GM18858 (cell line): ENCODE measurements around the gene FMN1.

Experiments
- ATAC-seq: cut with Tn5 transposase; IDR thresholded peaks from one replicate; pipeline ENCODE4 v1.9.1; 2021; ENCODE audit not compliant: unreplicated experiment

The FMN1 gene

GRCh38 chr15:32893421-32893820, 301.1 kb downstream of the FMN1 start:
- ATAC-seq, result no peak

GRCh38 chr15:32889214-32889613, 305.3 kb downstream of the FMN1 start:
- no peak for ATAC-seq

GRCh38 chr15:32888221-32888761, 306.2 kb downstream of the FMN1 start:
- ATAC-seq, result no peak

- no peak for ATAC-seq
These were observed 307.4 kb downstream of the FMN1 start for GRCh38 chr15:32887090-32887489.

GRCh38 chr15:32886459-32886858, 308.1 kb downstream of the FMN1 start:
- ATAC-seq, result no peak

GRCh38 chr15:32885713-32886112, 308.8 kb downstream of the FMN1 start:
- no peak for ATAC-seq

GRCh38 chr15:32884146-32884545, 310.4 kb downstream of the FMN1 start:
- ATAC-seq, result no peak

- no peak for ATAC-seq
These were observed 311.6 kb downstream of the FMN1 start for GRCh38 chr15:32882955-32883354.

- ATAC-seq, result no peak
These were observed 313.0 kb downstream of the FMN1 start for GRCh38 chr15:32881528-32881927.

- no peak for ATAC-seq
These were observed 313.9 kb downstream of the FMN1 start for GRCh38 chr15:32880642-32881041.

- no peak for ATAC-seq
These were observed 314.5 kb downstream of the FMN1 start for GRCh38 chr15:32879980-32880379.

GRCh38 chr15:32878869-32879805, 315.4 kb downstream of the FMN1 start:
- no peak for ATAC-seq

- ATAC-seq, result no peak
These were observed 316.2 kb downstream of the FMN1 start for GRCh38 chr15:32878342-32878741.

GRCh38 chr15:32877252-32878019, 317.1 kb downstream of the FMN1 start:
- ATAC-seq, result no peak

- ATAC-seq, result no peak
These were observed 321.0 kb downstream of the FMN1 start for GRCh38 chr15:32873284-32874114.

GRCh38 chr15:32872621-32873283, 321.8 kb downstream of the FMN1 start:
- ATAC-seq, result no peak

- no peak for ATAC-seq
These were observed 322.6 kb downstream of the FMN1 start for GRCh38 chr15:32871883-32872282.

- ATAC-seq, result peak; percentile 66
These were observed 324.1 kb downstream of the FMN1 start for GRCh38 chr15:32870240-32871033.

GRCh38 chr15:32869776-32870175, 324.7 kb downstream of the FMN1 start:
- no peak for ATAC-seq

GRCh38 chr15:32867313-32867626, 327.2 kb downstream of the FMN1 start:
- ATAC-seq, result no peak
